Osteoblast (primary cell): Measurements from ENCODE around the gene SESTD1. TPM values are rescaled to one million over a fixed set of nuclear protein-coding genes. Genes with fewer than 3 reads are reported as not detected.

ENCODE experiments used
- DNase-seq: peaks from one replicate; pipeline ENCODE4 v3.0.0; 2011; ENCODE audit warnings: low spot score, mixed read lengths; ENCODE audit not compliant: insufficient read length; ENCODE audit errors: missing footprints
- H2AFZ ChIP-seq: 2 replicates; pipeline ENCODE4 v1.6.0; 2011; ENCODE audit warnings: mild to moderate bottlenecking, low read length
- H3K27ac ChIP-seq: 2 replicates; pipeline ENCODE4 v1.5.1; 2011; ENCODE audit warnings: mild to moderate bottlenecking, low read depth, low read length, moderate library complexity
- H3K27me3 ChIP-seq: 2 replicates; pipeline ENCODE4 v1.6.0; 2012; ENCODE audit warnings: mild to moderate bottlenecking, control low read depth, inconsistent platforms, low read length, moderate library complexity; ENCODE audit not compliant: insufficient read depth
- H3K36me3 ChIP-seq: 2 replicates; pipeline ENCODE4 v1.5.1; 2011; ENCODE audit warnings: mild to moderate bottlenecking, low read length, control low read depth, moderate library complexity; ENCODE audit not compliant: insufficient read depth
- H3K4me1 ChIP-seq: 2 replicates; pipeline ENCODE4 v1.5.1; 2011; ENCODE audit warnings: mild to moderate bottlenecking, low read length, control low read depth, moderate library complexity; ENCODE audit not compliant: insufficient read depth
- H3K4me2 ChIP-seq: 2 replicates; pipeline ENCODE4 v1.6.0; 2011; ENCODE audit warnings: mild to moderate bottlenecking, low read length; ENCODE audit not compliant: insufficient read depth
- H3K4me3 ChIP-seq: fragments of 200-600 bp; sonication (generic); 3 replicates; pipeline ENCODE4 v1.5.1; 2012; ENCODE audit warnings: mild to moderate bottlenecking, low read length, inconsistent platforms; ENCODE audit not compliant: insufficient read depth
- H3K79me2 ChIP-seq: 2 replicates; pipeline ENCODE4 v1.6.0; 2012; ENCODE audit warnings: mild to moderate bottlenecking, low read length, control low read depth, inconsistent platforms; ENCODE audit not compliant: insufficient read depth
- H3K9me3 ChIP-seq: 2 replicates; pipeline ENCODE4 v1.5.1; 2011; ENCODE audit warnings: low read depth, low read length, control low read depth
- H4K20me1 ChIP-seq: 2 replicates; pipeline ENCODE4 v1.6.0; 2012; ENCODE audit warnings: mild to moderate bottlenecking, low read length, control low read depth; ENCODE audit not compliant: insufficient read depth
- CTCF ChIP-seq: IDR thresholded peaks from 2 replicates; pipeline ENCODE4 v1.5.1; 2011; ENCODE audit warnings: mild to moderate bottlenecking, low read depth, low read length, moderate library complexity; ENCODE audit errors: extremely low read depth
- total RNA-seq: library from RNA; depleted of rRNA; stranded (reverse); fragments of >200 nt; gene quantifications from 2 replicates; pipeline ENCODE4 v1.2.3, GENCODE V29; 2012

The SESTD1 gene
- total RNA-seq, 1 donor: 51.0 TPM

- H4K20me1 ChIP-seq: no peaks in the 10 kb centered on the region
- H2AFZ ChIP-seq: no peak overlapping the region
- no peak overlapping the region for H3K27ac ChIP-seq
- peaks cover 93% of the 10 kb centered on the region for H3K79me2 ChIP-seq
- H3K36me3 ChIP-seq: no peaks in the 10 kb centered on the region
- no peak for TF ChIP-seq CTCF
- no peak overlapping the region for H3K4me3 ChIP-seq
- H3K4me2 ChIP-seq: no peak overlapping the region
- DNase-seq: no peak
- H3K4me1 ChIP-seq: peaks cover 21% of the 10 kb centered on the region
- H3K27me3 ChIP-seq: no peaks in the 10 kb centered on the region
- H3K9me3 ChIP-seq: no peaks in the 10 kb centered on the region
Observed at GRCh38 chr2:179238027-179238426, 26.6 kb downstream of the SESTD1 start.

- no peak overlapping the region for H3K27ac ChIP-seq
- H3K36me3 ChIP-seq: no peaks in the 10 kb centered on the region
- H3K4me3 ChIP-seq: no peak overlapping the region
- no peak overlapping the region for H2AFZ ChIP-seq
- no peaks in the 10 kb centered on the region for H3K9me3 ChIP-seq
- no peak for DNase-seq
- no peak overlapping the region for H3K4me2 ChIP-seq
- peaks cover 92% of the 10 kb centered on the region for H3K79me2 ChIP-seq
- TF ChIP-seq CTCF: no peak
- no peaks in the 10 kb centered on the region for H3K27me3 ChIP-seq
- H3K4me1 ChIP-seq: peaks cover 21% of the 10 kb centered on the region
- H4K20me1 ChIP-seq: no peaks in the 10 kb centered on the region
Observed at GRCh38 chr2:179237209-179237946, 27.3 kb downstream of the SESTD1 start.

- no peaks in the 10 kb centered on the region for H3K36me3 ChIP-seq
- H2AFZ ChIP-seq: no peak overlapping the region
- TF ChIP-seq CTCF: no peak
- peak overlapping the region; percentile 19 for H3K27ac ChIP-seq
- peaks cover 21% of the 10 kb centered on the region for H3K4me1 ChIP-seq
- DNase-seq: no peak
- H3K4me2 ChIP-seq: peak overlapping the region; percentile 16
- no peaks in the 10 kb centered on the region for H3K9me3 ChIP-seq
- H4K20me1 ChIP-seq: no peaks in the 10 kb centered on the region
- no peaks in the 10 kb centered on the region for H3K27me3 ChIP-seq
- peaks cover 87% of the 10 kb centered on the region for H3K79me2 ChIP-seq
- no peak overlapping the region for H3K4me3 ChIP-seq
Observed at GRCh38 chr2:179235463-179236108, 29.0 kb downstream of the SESTD1 start.

GRCh38 chr2:179234658-179235240 is 29.9 kb downstream of the SESTD1 start:
- peaks cover 83% of the 10 kb centered on the region for H3K79me2 ChIP-seq
- no peak for TF ChIP-seq CTCF
- no peaks in the 10 kb centered on the region for H4K20me1 ChIP-seq
- H3K4me3 ChIP-seq: no peak overlapping the region
- H3K9me3 ChIP-seq: no peaks in the 10 kb centered on the region
- H3K36me3 ChIP-seq: no peaks in the 10 kb centered on the region
- no peak for DNase-seq
- no peak overlapping the region for H3K27ac ChIP-seq
- no peaks in the 10 kb centered on the region for H3K27me3 ChIP-seq
- H3K4me2 ChIP-seq: no peak overlapping the region
- H3K4me1 ChIP-seq: peaks cover 21% of the 10 kb centered on the region
- no peak overlapping the region for H2AFZ ChIP-seq
